NCI-H2196 (cell line): ENCODE data around the gene TGM3.

Experiments used
- DNase-seq: peaks from one replicate; lab custom pipeline; 2025; ENCODE audit not compliant: unreplicated experiment; lab: John Stamatoyannopoulos, UW

TGM3 gene

DNA sequence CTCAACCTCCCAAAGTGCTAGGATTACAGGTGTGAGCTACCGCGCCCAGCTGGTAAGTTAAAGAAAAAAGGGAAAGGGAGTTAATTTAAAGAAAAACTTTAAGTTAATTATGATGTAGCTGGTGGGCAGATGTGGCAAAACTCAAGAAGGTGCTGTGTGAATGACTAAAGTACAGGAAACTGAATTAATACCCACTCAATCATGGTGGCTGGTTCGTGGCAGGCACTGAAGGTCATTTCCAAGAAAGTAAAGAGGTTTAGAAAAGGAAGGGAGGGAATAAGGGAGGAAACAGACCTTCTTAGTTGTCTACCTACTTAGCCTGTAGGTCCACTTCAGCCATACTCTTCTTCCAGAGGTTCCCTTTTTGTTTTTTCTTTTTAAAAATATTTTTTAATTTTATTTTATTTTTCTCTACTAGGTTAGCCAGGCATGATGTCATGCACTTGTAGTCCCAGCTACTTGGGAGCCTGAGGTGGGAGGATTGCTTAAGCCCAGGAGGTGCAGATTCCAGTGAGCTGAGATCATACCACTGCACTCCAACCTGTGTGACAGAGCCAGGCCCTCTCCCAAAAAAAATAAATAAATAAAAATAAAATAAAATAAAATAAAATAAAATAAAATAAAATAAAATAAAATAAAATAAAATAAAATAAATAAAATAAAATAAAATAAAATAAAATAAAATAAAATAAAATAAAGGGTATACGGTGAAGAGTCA lies 11.9 kb upstream of the TGM3 start:
- DNase-seq, result no peak

DNA sequence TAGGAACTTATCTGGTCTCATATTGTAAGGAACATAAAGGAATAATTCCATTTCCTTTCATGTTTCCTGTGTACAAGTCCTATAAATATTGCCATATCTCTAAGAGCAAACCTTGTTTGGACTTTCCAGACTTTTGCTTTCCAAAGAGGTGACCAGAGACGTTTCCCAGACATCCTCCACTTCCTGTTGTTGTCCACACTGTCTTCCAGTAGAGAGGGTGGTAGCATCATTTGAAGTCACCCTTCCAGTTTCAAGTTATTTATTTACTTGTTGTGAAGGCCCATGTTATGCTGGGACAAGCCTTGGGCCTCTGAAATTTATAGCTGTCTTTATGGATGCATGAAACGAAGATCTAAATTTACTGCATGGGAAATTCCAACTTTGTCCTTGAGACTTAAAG lies 10.6 kb upstream of the TGM3 start:
- no peak for DNase-seq

DNA sequence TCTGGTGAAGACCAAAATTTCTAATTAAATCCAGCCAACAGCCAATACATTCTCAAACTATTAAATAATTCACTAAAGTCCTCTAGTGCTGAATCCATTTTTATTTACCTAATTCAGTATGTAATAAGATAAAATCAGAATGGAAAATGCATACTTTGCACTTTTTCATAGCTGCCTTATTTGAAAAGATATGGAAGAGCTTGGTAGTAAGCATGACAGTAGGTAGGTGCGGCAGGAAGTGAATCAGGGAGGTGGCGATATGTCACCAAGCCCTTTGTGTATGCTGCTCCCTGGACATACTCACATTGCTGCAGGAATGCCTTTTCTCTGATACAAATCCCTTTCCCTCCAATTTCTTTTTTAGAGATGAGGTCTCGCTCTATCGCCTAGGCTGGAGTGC lies 10.2 kb upstream of the TGM3 start:
- DNase-seq, result no peak

DNA sequence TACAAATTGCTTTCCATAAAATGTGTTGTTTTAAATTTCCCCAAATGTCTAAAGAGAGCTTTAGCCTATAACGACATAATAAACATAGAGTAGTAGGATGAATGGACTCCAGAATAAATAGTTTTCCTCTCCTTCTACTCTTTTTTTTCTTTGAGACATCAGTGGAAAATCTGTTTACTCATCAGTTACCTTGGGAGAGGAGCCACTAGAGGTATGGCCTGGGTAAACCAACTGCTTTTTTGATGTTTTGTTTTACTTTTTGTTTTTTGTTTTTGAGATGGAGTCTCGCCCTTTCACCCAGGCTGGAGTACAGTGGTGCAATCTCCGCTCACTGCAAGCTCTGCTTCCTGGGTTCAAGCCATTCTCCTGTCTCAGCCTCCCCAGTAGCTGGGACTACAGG lies 8.3 kb upstream of the TGM3 start:
- no peak for DNase-seq

DNA sequence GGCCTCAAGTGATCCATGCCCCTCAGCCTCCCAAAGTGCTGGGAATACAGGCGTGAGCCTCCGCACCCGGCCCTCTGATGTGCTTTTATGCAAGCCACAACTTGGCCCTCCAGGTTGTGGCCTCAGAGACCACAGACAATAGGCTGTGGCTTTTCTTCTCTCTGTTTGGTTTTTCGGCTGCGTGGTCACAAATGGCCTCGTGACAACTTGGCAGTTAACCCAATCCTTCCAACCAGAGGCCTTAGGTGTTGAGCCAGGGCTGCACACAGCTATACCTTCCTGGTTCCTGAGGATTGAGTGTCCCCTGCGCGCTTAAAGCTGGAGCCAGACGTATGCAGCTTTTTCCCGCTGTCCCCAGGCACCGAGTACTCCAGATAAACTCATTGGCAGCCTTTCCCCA lies 6.3 kb upstream of the TGM3 start:
- DNase-seq, result no peak

DNA sequence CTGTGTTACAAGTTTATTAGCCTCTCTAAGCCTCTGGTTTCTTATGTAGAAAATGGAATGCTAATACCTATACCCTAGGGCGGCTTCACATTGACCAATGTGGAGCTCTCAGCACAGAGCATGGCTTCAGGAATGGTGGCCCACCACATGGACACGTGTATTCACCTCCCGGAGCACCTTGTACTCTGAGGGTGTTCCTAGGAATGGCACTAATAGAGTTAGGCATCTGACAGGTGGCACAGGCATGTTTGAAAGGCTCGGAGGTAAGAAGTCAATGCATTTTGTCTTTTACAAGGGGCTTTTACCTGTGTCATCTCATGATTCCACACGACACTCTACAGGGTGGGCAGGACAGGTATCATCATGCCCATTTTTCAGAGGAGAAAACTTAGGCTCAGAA lies 5.3 kb upstream of the TGM3 start:
- no peak for DNase-seq

DNA sequence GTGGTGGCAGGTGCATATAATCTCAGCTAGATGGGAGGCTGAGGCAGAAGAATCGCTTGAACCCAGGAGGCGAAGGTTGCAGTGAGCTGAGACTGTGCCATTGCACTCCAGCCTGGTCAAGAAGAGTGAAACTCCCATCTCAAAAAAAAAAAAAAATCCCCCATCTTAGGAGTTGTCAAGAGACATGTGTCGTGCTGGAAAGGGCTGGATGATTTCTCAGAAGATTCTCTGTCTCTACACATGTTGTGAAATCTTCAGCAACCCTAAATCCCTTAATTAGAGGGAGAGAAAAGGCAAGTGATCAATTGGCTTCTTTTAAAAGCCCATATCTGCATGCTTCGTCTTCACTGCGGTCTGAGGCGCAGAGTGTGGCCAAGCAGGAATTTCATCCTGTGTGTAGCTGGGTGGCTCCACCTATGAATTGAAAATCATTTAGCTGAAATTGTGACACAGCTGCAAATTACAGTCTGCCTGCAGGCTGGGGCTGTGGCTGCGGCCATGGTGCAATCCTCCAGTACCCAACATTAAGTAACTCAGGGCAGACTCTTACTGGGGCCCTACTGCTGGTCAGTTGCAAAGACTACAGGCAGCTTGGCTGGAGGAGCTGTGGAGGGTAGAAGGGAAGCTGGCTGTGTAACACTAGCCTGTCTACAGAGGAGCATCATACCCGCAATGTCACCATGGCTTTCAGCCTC lies 3.2 kb upstream of the TGM3 start:
- no peak for DNase-seq

DNA sequence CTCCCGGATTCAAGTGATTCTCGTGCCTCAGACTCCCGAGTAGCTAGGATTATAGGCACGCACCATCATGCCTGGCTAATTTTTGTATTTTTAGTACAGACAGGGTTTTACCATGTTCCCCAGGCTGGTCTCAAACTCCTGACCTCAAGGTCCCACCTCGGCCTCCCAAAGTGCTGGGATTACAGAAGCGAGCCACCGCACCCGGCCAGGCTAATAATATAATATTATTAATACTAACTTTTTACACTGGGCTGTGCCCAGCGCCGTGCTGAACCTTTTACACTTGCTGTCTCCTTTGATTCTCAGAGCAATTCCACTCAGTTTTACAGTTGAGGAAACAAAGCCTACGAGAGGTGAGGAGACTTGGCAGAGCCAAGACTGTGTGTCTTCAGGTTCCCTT lies 2.3 kb upstream of the TGM3 start:
- DNase-seq, result no peak

DNA sequence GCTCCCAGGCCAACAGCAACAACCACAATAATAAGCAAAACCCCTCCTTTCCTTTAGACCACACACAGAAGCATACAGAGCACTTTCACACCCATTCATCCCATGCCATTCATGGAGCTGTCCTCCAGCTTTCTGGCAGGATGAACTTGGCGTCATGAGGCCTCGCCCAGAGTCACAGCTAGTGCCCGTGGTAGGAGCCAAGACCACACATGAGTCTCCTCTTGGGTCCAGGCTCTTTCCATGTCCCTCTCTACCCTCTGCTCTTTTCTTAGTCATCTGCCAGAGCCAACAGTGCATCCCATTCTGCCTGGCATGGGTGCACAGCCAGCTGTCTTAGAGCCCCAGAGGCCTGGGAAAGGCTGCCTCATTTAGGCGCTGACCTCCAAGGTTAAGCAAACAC lies 1.8 kb upstream of the TGM3 start:
- no peak for DNase-seq

DNA sequence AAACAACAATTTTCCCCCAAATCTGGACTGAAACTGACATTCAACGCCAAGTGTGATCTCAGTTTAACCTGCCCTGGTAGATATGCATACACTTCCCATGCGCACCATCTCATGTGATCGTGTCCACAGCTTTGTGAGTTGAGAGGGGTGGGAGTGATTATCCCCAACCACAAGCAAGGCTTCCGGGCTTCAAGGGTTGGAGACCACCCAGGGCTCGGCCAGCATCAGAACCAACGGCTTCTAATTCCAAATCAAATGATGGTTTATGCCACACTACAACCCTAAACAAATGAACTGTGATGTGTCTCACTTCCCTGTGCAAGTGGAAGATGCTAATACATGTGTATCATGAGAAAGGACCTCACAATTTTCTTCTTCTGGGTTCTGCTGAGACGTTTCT lies 515 bp upstream of the TGM3 start:
- DNase-seq, result no peak

DNA sequence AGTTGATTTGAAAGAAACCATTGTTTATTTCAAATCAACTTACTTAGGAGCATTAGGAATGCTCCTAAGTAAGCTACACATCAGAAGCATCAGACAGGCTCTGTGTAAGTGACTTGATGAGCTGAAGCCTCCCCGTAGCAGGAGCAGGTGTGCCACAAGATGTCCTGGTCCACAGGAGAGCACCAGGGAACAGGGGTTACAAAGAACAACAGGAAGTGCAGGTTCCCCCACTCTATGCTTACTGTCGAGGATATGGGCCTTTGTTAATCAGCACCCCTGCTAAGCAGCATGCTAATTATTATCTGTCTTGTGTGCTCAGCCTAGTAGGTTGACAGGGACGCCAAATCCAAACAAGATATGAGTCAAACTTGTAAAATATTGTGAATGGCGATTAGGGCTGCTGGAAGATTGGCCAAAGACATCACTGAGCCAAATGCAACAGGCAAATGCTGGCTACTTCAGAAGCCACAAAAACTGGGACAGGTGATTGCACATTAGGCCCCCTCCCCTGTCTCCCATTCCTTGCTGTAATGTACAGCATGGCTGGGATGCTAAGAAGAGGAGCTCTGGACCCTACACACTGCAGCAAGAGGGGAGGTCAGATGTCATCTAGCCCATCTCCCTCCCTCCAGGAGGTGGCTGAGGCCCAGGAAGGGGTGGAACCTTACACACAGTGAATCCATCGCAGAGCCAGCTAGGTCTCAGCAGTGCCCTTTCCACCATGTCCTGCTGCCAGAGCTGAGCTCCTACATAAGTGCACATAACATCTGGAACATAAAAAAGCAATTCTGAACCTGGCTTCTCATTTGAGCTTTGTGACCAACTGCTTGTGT lies 939 bp downstream of the TGM3 start:
- DNase-seq, result no peak

DNA sequence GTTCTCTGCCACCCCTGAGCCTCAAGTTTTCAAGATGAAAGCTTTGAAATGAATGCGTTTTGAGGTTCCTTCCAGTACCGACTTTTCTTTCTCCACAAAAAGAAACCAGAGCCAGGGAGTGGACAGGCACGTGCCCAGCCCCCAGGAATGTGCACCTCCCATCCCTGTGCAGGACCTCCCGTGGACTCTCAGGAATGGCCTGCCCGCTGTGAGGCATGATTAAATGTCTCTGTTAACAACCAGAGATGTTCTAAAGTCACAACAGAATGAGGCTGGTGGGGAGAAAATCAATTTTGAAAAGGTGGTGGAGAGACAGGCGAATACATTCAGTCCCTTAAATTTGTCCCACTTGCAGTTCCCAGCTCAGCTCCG lies 1.5 kb downstream of the TGM3 start:
- no peak for DNase-seq

DNA sequence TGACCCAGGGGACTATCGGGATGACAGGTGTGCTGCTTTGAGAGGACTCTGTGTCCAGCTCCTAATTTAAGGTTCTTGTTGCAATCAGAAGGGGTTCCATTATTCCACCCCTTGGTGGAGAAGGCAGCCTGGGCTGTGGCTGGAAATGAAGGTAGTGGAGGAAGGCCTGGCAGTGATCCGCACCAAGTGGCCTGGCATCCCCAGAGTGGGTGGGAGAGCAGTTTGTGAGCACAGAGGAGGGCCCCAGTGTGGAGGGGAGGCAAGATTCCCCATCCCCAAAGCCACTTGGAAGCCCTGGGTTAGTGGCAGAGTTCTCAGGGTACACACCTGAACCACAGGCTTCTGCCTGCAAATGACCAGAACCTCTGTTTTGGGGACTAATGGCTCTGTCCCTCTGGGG lies 2.3 kb downstream of the TGM3 start:
- DNase-seq, result no peak

DNA sequence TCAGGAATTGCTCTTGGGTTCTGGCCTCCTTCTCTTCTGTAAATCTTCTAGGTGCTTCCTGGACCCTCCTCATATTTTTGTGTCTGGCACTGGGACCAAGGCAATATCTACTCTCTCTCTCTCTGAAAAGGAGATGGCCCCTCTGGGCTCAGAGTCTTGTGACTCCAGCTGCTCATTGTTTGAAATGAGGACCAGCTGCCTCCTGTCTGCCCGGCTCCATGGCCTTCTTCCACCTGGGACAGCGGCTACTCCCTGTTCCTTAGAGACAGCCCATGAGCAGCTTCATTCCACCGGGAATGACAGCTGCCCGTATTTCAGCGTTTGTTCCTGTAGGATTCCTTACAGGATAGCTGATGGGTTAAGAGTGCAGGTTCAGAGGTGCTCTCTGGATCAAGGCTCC lies 2.9 kb downstream of the TGM3 start:
- no peak for DNase-seq

DNA sequence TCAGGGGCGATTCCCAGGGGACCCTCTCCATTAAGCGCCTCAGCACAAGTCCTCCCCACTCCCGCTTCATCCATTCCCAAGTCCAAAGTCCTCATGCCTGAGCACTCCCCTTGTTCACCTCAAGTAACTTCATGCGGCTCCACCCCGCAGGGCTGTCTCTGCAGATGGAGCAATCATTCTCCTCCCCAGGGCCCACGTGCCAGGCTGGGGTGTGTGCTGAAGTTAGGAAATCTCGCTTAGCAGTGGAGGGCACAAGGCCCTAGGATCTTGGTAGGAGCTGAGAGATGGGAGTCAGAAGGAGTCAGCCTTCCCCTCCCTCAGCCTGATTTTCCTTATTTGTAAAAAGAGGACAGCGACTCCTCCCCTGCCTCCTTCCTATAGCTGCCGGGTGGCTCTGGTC lies 3.5 kb downstream of the TGM3 start:
- DNase-seq, result no peak

DNA sequence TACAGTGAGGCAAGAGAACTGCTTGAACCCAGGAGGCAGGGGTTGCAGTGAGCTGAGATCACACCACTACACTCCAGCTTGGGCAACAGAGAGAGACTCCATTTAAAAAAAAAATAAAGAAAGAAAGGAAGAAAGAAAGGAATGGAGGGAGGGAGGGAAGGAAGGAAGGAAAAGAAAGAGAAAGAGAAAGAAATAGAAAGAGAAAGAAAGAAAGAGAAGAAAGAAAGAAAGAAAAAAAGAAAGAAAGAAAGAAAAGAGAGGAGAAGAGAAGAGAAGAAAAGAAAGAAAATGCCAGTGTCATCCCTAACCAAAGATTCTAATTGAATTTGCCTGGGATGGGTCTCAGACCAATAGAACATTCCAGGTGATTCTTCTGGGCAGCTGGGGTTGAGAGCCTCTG lies 4.2 kb downstream of the TGM3 start:
- no peak for DNase-seq

DNA sequence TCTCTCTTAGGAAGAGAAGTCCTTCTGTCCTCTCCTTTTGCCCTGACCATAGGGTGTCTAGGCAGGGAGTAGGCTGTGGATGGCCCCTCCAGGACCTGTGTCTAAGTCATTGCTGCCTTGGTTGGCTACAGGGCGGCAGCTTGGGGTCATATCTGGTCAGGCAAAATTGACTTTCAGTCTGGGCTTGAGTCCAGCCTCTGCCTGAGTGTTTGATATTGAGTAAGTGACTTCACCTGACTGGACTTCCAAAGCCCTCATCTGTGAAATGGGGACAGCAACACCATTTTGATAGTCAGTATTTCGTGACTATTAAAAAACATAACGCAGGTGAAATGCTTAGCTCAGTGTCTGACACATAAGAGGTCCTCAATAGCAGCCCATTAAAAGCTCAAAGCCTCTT lies 4.6 kb downstream of the TGM3 start:
- no peak for DNase-seq

DNA sequence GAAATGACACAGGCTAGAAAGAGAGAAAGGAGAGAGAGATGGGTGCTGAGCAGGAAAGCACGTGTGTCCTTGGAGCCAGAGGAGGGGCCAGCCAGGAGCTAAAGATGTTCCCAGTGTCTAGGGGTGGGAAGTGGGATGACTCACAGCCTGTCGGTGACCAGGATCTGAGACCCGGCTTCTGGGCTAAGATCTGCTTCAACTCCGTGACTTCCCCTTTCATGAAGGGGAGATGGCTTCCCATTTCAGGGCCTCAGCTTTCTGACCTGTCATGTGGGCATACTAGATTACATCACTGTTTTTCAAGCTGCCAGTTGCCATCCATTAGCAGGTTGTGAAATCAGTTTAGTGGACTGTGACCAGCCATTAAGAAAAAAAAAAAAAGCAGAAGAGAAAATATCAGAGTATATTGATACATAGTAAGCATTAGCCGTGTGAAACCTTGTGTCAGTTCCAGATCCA lies 5.4 kb downstream of the TGM3 start:
- DNase-seq, result no peak

DNA sequence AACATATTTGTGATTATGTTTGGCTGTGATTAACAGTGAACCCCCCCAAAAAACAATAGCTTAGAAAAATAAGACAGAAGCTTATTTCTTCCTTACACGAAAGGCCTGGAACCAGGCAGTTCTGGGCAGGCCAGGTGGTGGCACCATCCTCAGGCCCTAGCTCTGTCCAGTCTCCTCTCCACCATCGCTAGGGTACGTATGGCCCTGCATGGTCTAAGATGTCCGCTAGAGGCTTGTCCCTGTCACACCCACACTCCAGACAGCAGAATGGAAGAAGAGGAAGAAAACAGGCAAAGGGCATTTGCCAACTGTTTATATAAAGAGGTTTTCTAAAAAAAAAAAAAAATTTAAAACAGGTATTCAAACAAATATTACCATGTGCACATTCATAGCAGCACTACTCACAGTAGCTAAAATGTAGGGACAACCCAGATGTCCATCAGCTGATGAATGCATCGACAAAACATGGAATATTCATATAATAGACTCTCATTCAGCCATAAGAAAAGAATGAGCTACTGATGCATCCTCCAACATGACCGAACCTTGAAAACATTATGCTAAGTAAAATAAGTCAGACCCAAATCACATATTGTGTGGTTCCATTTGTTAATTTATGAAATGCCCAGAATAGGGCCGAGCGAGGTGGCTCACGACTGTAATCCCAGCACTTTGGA lies 6.7 kb downstream of the TGM3 start:
- no peak for DNase-seq

DNA sequence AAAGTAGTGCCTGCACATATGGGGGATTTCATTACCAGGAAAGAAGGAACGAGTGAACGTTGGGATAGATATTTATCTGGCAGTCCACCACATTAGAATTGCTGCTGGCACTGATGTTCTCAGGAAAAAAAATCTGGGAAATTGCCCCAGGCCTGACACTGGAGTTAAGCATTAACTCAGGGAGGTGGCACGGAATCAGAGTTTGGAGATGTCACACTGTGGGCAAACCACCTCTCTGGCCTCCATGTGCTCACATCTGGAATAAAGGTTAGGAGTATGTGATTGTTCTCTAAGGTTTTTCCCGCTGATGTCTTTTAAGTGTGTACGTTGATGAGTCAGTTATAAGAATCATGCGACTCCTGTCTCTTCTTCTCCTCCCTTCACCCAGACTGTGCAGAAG lies 7.9 kb downstream of the TGM3 start:
- DNase-seq, result no peak

DNA sequence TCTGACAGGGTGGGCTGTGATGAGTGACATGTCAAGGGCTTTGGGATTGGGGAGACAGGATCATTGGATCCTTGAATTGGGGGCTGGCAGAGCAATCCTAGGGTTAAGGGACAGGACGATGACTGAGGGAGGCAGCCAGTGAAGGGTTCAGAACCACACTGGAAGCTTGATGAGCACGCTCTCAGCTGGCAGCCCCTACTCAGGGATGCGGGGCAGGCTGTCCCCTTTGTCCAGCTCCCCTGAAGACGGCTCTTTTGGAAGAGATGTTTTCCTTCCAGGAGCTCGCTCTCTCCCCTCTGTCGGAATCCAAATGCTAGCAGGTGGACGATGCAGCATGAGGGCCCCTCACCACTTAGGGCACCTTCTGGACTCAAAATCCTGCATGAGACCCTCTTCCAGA lies 8.4 kb downstream of the TGM3 start:
- no peak for DNase-seq

DNA sequence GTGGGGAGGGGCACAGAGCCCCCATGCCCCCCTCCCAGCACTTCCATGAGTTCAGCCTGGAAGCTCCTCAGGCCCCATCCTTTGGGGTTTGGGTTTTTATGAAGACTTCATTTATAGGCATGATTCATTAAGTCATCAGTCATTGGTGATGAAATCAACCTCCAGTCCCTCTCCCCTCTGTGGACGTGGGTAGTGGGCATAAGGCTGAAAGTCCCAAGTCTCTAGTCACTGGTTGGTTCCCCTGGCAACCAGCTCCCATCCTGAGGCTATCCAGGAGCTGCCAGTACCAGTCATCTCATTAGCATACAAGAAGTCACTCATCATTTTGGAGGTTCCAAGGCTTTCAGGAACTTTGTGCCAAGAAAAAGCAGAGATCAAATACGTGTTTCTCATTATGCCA lies 9.2 kb downstream of the TGM3 start:
- no peak for DNase-seq
